DOHH2 (cell line): ENCODE measurements around the gene MARCO.

Experiments used
- H3F3A ChIP-seq: fragments of 200-600 bp; sonication (generic), shearing (Covaris generic); 2 replicates; pipeline ENCODE4 v1.6.0; 2016; ENCODE audit warnings: antibody characterized with exemption, mild to moderate bottlenecking; ENCODE audit not compliant: control insufficient read depth, insufficient read depth
- H3K27ac ChIP-seq: fragments of 200-600 bp; sonication (generic); 2 replicates; pipeline ENCODE4 v1.5.1; 2014; ENCODE audit warnings: low read depth, mild to moderate bottlenecking, low read length, moderate library complexity
- H3K27me3 ChIP-seq: fragments of 200-600 bp; sonication (generic); 2 replicates; pipeline ENCODE4 v1.6.1; 2014; ENCODE audit warnings: mild to moderate bottlenecking, low read length, mixed read lengths; ENCODE audit not compliant: control insufficient read depth
- H3K36me3 ChIP-seq: fragments of 200-600 bp; sonication (generic); 2 replicates; pipeline ENCODE4 v1.6.1; 2014; ENCODE audit warnings: mild to moderate bottlenecking, low read length, moderate library complexity, mixed read lengths; ENCODE audit not compliant: control insufficient read depth
- H3K4me1 ChIP-seq: fragments of 200-600 bp; sonication (generic); 2 replicates; pipeline ENCODE4 v1.6.1; 2014; ENCODE audit warnings: mild to moderate bottlenecking, low read length, mixed read lengths; ENCODE audit not compliant: control insufficient read depth
- H3K4me2 ChIP-seq: fragments of 200-600 bp; sonication (generic); 2 replicates; pipeline ENCODE4 v1.6.0; 2014; ENCODE audit warnings: mild to moderate bottlenecking, low read length, moderate library complexity
- H3K4me3 ChIP-seq: fragments of 200-600 bp; sonication (generic); 2 replicates; pipeline ENCODE4 v1.5.1; 2014; ENCODE audit warnings: mild to moderate bottlenecking, low read length, mixed read lengths
- H3K79me2 ChIP-seq: fragments of 200-600 bp; sonication (generic); 2 replicates; pipeline ENCODE4 v1.6.1; 2014; ENCODE audit warnings: mild to moderate bottlenecking, low read length, mixed read lengths; ENCODE audit not compliant: control insufficient read depth
- H3K9me2 ChIP-seq: fragments of 200-600 bp; sonication (generic); replicated peaks from 2 replicates; pipeline ENCODE4 v1.6.1; 2014; ENCODE audit warnings: mild to moderate bottlenecking, low read length, mixed read lengths; ENCODE audit not compliant: control insufficient read depth
- H3K9me3 ChIP-seq: fragments of 200-600 bp; sonication (generic); 2 replicates; pipeline ENCODE4 v1.6.1; 2014; ENCODE audit warnings: antibody characterized with exemption, low read length, mixed read lengths; ENCODE audit not compliant: control insufficient read depth, insufficient read depth
- H4K20me1 ChIP-seq: fragments of 200-600 bp; sonication (generic); 2 replicates; pipeline ENCODE4 v1.6.0; 2014; ENCODE audit warnings: low read depth, mild to moderate bottlenecking, antibody characterized with exemption, low read length, moderate library complexity; ENCODE audit not compliant: control insufficient read depth, insufficient read depth
- CTCF ChIP-seq: fragments of 200-600 bp; sonication (generic); IDR thresholded peaks from one replicate; pipeline ENCODE4 v1.5.1; 2014; ENCODE audit warnings: antibody characterized with exemption, mild to moderate bottlenecking, low read depth, low read length; ENCODE audit not compliant: poor library complexity, severe bottlenecking
- EZH2phosphoT487 ChIP-seq: fragments of 200-600 bp; sonication (generic); IDR thresholded peaks from 2 replicates; pipeline ENCODE4 v1.6.1; 2017; ENCODE audit warnings: borderline replicate concordance, mild to moderate bottlenecking, antibody characterized with exemption, low read length, moderate library complexity, mixed read lengths

Gene MARCO

GRCh38 chr2:118925981-118926380, 16.0 kb upstream of the MARCO start:
- Histone ChIP-seq H3K4me2 (no peak overlapping the region), H3F3A (no peaks in the 10 kb centered on the region), H3K27me3 (no peaks in the 10 kb centered on the region), H3K9me2 (no peaks in the 10 kb centered on the region), H4K20me1 (no peaks in the 10 kb centered on the region), H3K4me1 (no peaks in the 10 kb centered on the region), H3K9me3 (no peaks in the 10 kb centered on the region), H3K36me3 (no peaks in the 10 kb centered on the region), H3K79me2 (no peaks in the 10 kb centered on the region), H3K4me3 (no peak overlapping the region), H3K27ac (no peak overlapping the region)
- no peak for TF ChIP-seq CTCF
- no peak for TF ChIP-seq EZH2phosphoT487

DNA sequence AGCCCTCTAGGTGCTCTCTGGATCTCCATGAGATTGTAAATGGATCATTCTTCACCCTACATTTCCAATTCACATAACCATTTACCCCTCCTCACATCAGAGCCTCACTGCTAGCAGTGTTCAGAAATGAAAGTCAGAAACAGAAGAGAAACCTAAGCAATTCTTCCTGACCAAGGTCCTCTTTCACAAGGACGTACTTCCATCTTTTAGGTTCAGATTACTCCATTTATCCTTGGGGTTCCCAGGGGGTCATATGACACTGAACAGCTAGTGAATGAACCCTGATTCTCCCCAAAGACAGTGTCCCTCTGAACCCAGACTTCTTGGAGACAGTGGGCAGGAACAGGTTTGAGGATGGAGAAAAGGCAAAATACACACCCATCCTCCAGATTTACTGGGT, 12.9 kb upstream of the MARCO start:
- TF ChIP-seq EZH2phosphoT487 (no peak), CTCF (no peak)
- H3K27me3 ChIP-seq, result no peaks in the 10 kb centered on the region
- H3K79me2 ChIP-seq, result no peaks in the 10 kb centered on the region
- H3K4me3 ChIP-seq, result no peak overlapping the region
- no peak overlapping the region for H3K4me2 ChIP-seq
- no peaks in the 10 kb centered on the region for H3K4me1 ChIP-seq
- no peak overlapping the region for H3K27ac ChIP-seq
- H3F3A ChIP-seq, result no peaks in the 10 kb centered on the region
- no peaks in the 10 kb centered on the region for H4K20me1 ChIP-seq
- no peaks in the 10 kb centered on the region for H3K9me3 ChIP-seq
- H3K9me2 ChIP-seq, result no peaks in the 10 kb centered on the region
- no peaks in the 10 kb centered on the region for H3K36me3 ChIP-seq

GRCh38 chr2:118932949-118933348, 9.0 kb upstream of the MARCO start:
- no peak for TF ChIP-seq CTCF
- no peak for TF ChIP-seq EZH2phosphoT487
- Histone ChIP-seq H3K79me2 (no peaks in the 10 kb centered on the region), H4K20me1 (no peaks in the 10 kb centered on the region), H3K9me3 (no peaks in the 10 kb centered on the region), H3K4me3 (no peak overlapping the region), H3K9me2 (no peaks in the 10 kb centered on the region), H3K36me3 (no peaks in the 10 kb centered on the region), H3K27ac (no peak overlapping the region), H3K4me1 (no peaks in the 10 kb centered on the region), H3F3A (no peaks in the 10 kb centered on the region), H3K4me2 (no peak overlapping the region), H3K27me3 (no peaks in the 10 kb centered on the region)

- Histone ChIP-seq H3K79me2 (no peaks in the 10 kb centered on the region), H3K4me1 (no peaks in the 10 kb centered on the region)
Measured at GRCh38 chr2:118936306-118936705, 5.7 kb upstream of the MARCO start.

More at GRCh38 chr2:118936306-118936705, 5.7 kb upstream of the MARCO start:
- Histone ChIP-seq H3K9me2 (no peaks in the 10 kb centered on the region), H3K9me3 (no peaks in the 10 kb centered on the region), H3K4me2 (no peak overlapping the region), H3K27me3 (no peaks in the 10 kb centered on the region), H3F3A (no peaks in the 10 kb centered on the region), H3K4me3 (no peak overlapping the region), H4K20me1 (no peaks in the 10 kb centered on the region), H3K36me3 (no peaks in the 10 kb centered on the region), H3K27ac (no peak overlapping the region)
- no peak for TF ChIP-seq CTCF
- TF ChIP-seq EZH2phosphoT487, result no peak
